Muscle layer of colon (tissue), 2 donors: Measurements from ENCODE around the gene AK8.

Experiments
- H3K27ac ChIP-seq: one replicate; pipeline ENCODE4 v1.7.0; 2013; ENCODE audit warnings: low read depth, mild to moderate bottlenecking, low read length, moderate library complexity
- H3K27me3 ChIP-seq, 2 donors: one replicate each; pipeline ENCODE4 v1.7.0; 2013; ENCODE audit warnings: low read length in 2 of 2, mild to moderate bottlenecking in 2 of 2; ENCODE audit not compliant: insufficient read depth in 2 of 2, control insufficient read depth in 1 of 2
- H3K36me3 ChIP-seq: one replicate; pipeline ENCODE4 v1.7.0; 2013; ENCODE audit warnings: mild to moderate bottlenecking, low read length; ENCODE audit not compliant: insufficient read depth
- H3K4me1 ChIP-seq: one replicate; pipeline ENCODE4 v1.7.0; 2013; ENCODE audit warnings: mild to moderate bottlenecking, low read length; ENCODE audit not compliant: insufficient read depth
- H3K4me3 ChIP-seq, 2 donors: one replicate each; pipeline ENCODE4 v1.7.0; 2013; ENCODE audit warnings: low read length in 2 of 2, low read depth in 1 of 2, mild to moderate bottlenecking in 1 of 2, moderate library complexity in 1 of 2
- H3K9ac ChIP-seq: one replicate; pipeline ENCODE4 v1.7.0; 2013; ENCODE audit warnings: low read length
- H3K9me3 ChIP-seq: one replicate; pipeline ENCODE4 v1.7.0; 2013; ENCODE audit warnings: mild to moderate bottlenecking, low read length
- donor health status: abdominal sarcoma.
- donor health status: Adenocarcinoma of cecum.

AK8 gene

DNA sequence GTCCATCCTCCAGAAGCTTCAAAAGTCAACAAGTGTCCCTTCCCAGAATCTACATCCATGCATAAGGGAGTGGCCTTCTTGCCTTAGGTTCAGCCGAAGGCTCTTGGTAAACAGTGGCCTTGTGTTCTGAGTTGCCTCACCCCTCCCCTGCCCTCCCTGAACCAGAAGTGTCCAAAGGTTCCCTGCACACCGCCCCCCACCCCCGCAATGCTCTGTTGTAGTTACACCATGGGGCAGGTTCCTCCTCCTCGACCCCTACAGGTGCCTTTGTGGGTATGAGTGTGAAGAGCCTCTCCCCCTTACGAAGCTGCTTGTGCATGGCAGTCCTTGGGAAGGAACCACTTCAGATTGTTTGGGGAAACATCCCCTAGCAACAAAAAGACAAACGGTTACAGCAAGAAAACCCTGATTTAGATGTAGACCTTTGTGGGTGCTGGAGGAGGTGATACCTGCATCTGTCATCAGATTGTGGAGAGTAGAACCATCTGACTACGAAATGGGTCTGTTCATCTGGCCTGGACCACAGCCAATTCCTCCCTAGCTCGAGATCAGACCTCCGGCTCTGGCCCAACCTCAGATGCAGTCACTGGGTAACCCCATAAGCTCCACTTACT, 7.7 kb upstream of the AK8 start:
- no peaks in the 10 kb centered on the region for H3K9me3 ChIP-seq
- no peaks in the 10 kb centered on the region for H3K27me3 ChIP-seq
- no peaks in the 10 kb centered on the region for H3K4me1 ChIP-seq
- no peak overlapping the region for H3K9ac ChIP-seq
- peaks cover 21% of the 10 kb centered on the region for H3K36me3 ChIP-seq
- no peak overlapping the region for H3K27ac ChIP-seq
- H3K4me3 ChIP-seq = no peak overlapping the region

DNA sequence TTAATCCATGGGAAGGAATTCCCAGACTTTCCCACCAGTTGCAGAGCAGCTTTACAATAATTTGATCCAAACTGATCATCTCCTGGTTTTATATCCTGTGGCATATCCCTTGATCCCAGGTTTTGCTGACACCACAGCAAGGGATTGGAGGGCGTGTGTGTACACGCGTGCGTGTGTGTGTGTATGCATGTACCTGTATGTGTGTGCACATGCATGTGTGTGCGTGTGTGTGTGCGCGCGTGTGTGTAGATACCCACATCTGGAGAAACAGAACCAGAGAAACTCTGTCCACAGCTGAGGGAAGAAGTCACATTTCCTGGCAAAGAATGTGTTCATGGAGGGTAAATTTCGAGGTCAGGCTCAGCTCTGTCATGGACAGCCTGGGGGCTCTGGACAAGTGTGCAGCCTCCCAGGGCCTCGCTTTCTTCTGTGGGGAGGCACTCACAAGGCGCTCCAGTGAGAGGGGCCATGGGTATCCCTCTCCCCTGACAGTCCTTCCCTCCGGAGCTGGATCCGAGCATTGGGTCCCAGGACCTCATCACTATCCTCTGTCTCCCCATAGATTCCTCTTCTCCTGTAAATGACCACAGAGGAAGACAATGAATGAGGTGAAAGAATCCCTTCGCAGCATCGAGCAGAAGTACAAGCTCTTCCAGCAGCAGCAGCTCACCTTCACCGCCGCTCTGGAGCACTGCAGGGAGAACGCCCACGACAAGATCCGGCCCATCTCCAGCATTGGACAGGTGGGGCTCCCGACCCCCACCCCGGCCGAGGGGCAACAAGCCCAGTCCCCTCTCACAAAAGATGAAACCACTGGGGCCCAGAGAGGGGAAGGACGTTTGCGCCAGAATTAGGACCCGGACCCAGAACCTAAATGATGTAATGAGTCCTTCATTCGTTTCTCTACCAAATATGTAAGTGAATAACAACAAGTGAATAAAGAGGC, 5.5 kb upstream of the AK8 start:
- Histone ChIP-seq H3K4me1 (no peaks in the 10 kb centered on the region), H3K27ac (no peak overlapping the region), H3K27me3 (no peaks in the 10 kb centered on the region), H3K36me3 (peaks cover 21% of the 10 kb centered on the region), H3K9me3 (no peaks in the 10 kb centered on the region), H3K4me3 (no peak overlapping the region), H3K9ac (no peak overlapping the region)

DNA sequence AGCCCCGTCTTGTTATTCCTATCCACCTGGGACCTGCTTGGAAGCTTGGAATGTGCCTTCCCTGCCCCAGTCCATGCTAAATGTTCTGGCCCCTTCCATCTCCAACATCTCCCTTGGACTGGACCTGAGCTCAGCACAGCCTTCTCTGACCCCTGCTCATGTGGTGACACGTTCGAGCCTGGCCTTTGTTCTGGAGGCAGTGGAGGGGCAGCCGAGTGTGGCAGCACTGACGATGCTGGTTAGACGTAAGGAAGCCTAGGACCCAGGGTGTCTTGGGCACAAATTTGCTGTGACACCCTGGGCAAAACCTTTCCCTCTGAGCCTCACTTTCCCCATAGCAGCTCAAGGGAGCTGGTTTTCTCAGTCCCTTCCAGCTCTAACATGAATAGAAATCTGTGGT, 4.5 kb upstream of the AK8 start:
- Histone ChIP-seq H3K4me3 (no peak overlapping the region), H3K36me3 (peaks cover 13% of the 10 kb centered on the region), H3K27me3 (no peaks in the 10 kb centered on the region), H3K9me3 (no peaks in the 10 kb centered on the region), H3K9ac (no peak overlapping the region), H3K27ac (no peak overlapping the region), H3K4me1 (no peaks in the 10 kb centered on the region)

DNA sequence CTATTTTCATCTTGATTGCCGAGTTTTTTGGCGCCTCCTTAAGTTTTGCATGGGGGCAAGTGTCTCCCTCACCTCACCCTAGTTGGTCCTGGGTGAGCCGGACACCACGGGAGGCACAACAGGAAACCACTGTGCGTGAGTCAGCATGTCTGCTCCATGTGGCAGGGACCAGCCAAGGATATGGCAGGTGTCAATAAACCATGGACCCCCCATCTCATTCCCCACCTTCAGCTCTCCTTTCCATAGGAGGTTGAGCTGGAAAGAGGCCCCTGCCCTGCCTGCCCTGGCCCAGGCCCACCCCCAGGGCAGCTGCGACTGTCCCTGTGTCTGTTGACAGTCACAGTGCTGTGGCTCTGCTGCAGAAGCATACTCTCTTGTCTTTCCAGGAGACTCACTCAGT, 3.7 kb upstream of the AK8 start:
- no peak overlapping the region for H3K27ac ChIP-seq
- H3K4me3 ChIP-seq = no peak overlapping the region
- H3K9ac ChIP-seq = no peak overlapping the region
- H3K36me3 ChIP-seq = peaks cover 8% of the 10 kb centered on the region
- H3K9me3 ChIP-seq = no peaks in the 10 kb centered on the region
- H3K4me1 ChIP-seq = no peaks in the 10 kb centered on the region
- H3K27me3 ChIP-seq = no peaks in the 10 kb centered on the region

DNA sequence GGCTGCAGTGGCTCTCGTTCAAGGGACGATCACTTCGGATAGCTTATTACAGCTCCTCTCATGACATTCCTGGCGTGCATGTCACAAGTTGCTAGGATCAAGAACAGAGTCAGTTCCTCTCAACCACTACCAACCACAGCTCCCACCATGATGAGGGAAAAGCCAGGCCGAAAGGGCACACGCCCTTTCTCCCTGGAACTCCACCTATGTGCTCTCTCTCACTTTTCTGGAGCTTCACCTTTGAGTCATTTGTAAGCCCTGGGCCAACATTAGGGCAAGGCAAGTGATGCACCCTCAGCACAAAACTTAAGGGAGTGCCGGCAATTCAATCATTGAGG, 2.2 kb upstream of the AK8 start:
- no peaks in the 10 kb centered on the region for H3K36me3 ChIP-seq
- no peak overlapping the region for H3K4me3 ChIP-seq
- H3K27me3 ChIP-seq = no peaks in the 10 kb centered on the region
- H3K9me3 ChIP-seq = no peaks in the 10 kb centered on the region
- H3K9ac ChIP-seq = no peak overlapping the region
- H3K27ac ChIP-seq = no peak overlapping the region
- no peaks in the 10 kb centered on the region for H3K4me1 ChIP-seq

DNA sequence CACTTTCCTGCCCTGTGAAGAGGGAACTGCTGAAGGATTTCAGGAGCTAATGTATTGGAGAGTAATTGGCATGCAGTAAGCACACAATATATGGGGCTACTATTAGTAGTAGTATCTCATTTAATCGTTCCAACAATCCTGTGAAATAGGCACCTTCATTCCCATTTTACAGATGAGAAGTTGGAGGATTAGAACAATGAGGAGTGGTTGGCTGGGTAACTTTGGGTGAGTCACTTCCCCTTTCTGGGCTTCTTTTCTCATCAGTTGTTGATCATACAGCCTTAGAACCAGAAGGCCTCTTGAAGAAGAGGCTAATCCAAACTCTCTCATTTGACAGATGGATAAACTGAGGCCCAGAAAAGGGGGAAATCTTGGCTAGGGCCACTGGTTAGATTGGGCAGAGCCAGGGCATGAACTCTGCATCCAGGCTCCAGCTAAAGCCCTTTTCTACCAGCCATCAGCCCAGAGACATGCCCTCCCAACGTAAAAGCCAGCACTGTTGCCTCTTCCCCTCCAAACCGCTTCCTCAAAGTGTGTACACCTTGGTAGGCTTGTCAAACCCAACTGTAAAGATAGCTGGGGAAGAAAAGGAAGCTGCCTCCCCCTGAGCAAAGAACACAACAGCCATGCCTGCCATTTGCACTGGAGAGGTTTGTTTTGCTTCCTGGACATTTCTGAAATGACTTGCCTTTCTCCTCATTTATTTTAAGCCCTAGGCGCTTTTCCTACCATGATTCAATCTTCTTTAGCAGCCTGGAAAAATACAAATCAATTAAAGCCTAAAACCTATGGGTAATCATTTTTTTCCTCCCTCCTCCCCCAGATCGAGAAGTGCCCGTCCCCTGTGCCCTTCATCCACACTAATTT, 1.6 kb upstream of the AK8 start:
- Histone ChIP-seq H3K27me3 (no peaks in the 10 kb centered on the region), H3K9me3 (no peaks in the 10 kb centered on the region), H3K36me3 (no peaks in the 10 kb centered on the region), H3K27ac (peak overlapping the region; percentile 60), H3K4me1 (no peaks in the 10 kb centered on the region), H3K9ac (peak overlapping the region; percentile 95), H3K4me3 (peak overlapping the region in 1 of 2 donors; percentile 94)

DNA sequence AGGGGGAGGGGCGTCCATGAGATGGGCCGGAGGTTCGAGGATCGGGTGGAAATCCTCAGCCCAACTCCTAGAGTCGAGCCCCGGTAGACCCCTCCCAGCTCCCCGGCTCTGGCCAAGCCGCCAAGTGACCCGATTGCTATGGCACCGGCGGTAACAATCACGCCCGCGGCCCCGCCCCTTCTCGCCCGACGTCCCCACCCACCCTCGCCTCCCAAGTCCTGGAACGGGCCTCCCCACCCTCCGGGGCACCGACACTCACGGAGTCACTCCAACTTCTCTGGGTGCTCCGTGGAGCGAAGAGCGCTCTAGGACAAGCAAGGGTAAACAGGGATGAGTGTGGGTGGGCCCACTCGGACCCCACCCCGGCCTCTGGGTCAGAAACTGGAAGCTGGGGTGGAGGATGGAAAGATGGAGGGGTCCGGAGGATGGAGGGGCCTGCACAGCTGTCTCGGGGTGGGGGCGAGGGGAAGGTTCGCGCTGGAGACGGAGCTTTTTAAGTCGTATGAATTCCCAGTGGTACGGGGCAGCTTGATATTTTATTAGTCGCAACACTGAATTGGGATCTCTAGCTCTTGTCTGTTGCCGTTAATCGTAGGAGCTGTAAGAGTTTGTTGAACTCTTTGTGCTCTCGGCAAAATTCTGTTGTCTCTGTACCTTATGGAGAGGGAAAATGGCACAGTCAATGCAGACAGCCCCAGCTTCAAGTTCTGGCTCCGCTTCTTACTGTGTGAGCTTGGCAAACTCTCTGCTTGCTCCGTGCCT, 792 bp upstream of the AK8 start, which contains the start of gene SPACA9:
Gene SPACA9 (plus strand): TSS at position 204 of the 762 bp plus-strand sequence. CDS start 5,050 bp downstream, outside the sequence.
- H3K4me3 ChIP-seq = peak within 1 kb of the TSS; percentile 94 to 100
- H3K27me3 ChIP-seq = no peaks in the 10 kb centered on the region
- H3K27ac ChIP-seq = peak within 1 kb of the TSS; percentile 89
- no peaks in the 10 kb centered on the region for H3K36me3 ChIP-seq
- H3K4me1 ChIP-seq = no peaks in the 10 kb centered on the region
- no peaks in the 10 kb centered on the region for H3K9me3 ChIP-seq
- peak within 1 kb of the TSS; percentile 95 for H3K9ac ChIP-seq

DNA sequence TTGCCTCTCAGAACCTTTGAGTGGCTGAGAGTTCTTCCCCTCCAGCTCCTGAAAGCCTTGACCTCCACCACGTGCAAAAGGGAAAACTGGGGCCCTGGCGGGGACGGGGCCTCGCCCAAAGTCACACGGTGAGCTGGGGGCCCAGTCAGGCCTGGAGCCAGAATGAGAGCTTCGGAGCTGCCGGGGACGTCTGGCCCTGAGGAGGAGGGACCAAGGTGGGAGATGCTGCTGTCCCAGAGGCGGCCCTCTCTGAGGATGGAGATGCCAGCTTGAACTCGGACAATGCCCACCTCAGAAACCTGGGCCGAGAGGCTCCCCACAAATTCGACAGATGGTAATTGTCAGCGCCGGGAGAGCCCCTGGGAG, 643 bp downstream of the AK8 start:
- Histone ChIP-seq H3K4me3 (peak overlapping the region; percentile 94 to 100), H3K9ac (peak overlapping the region; percentile 27), H3K27me3 (no peaks in the 10 kb centered on the region)

DNA sequence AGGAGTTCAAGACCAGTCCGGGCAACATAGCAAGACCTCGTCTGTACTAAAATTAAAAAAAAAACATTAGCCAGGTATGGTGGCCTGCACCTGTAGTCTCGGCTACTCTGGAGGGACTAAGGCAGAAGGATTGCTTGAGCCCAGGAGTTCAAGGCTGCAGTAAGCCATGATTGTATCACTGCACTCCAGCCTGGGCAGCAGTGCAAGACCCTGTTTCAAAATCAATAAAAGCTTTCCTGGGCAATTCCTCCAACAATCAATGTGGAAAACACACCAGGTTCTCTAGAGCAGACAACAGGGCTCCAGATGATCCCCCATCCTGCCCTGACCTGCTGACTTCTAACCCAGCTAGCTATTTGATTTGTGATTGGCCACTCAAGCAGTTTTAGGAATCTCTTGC, 1.2 kb downstream of the AK8 start:
- H3K4me3 ChIP-seq = no peak overlapping the region

More for the DNA sequence above, 643 bp downstream of the AK8 start:
- Histone ChIP-seq H3K9me3 (no peaks in the 10 kb centered on the region), H3K27ac (peak overlapping the region; percentile 89), H3K4me1 (no peaks in the 10 kb centered on the region), H3K36me3 (no peaks in the 10 kb centered on the region)

DNA sequence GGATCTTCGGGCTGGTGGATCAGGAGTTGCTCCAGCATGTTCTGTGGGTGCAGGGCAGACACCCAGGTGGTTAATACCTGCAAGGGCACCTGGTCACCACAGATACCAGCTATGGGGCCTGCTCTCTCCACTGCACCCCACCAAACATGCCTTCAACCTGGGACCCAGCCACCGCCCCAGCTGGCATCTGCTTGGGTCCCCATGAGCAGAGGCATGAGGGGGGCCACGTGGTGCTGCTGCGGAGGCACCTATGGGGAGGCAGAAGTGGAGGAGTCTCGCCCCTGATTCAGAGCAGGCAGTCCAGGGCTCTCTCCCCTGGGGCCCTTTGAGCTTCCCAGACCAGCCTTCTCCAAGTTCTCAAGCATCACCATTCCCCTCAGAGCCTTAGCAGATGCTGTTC, 2.9 kb downstream of the AK8 start:
- H3K36me3 ChIP-seq = no peaks in the 10 kb centered on the region
- H3K27ac ChIP-seq = no peak overlapping the region
- no peak overlapping the region for H3K4me3 ChIP-seq
- H3K9ac ChIP-seq = no peak overlapping the region
- H3K27me3 ChIP-seq = no peaks in the 10 kb centered on the region
- H3K9me3 ChIP-seq = no peaks in the 10 kb centered on the region
- H3K4me1 ChIP-seq = peaks cover 8% of the 10 kb centered on the region

More for the DNA sequence above, 1.2 kb downstream of the AK8 start:
- no peaks in the 10 kb centered on the region for H3K36me3 ChIP-seq
- H3K9me3 ChIP-seq = no peaks in the 10 kb centered on the region
- H3K4me1 ChIP-seq = no peaks in the 10 kb centered on the region
- no peaks in the 10 kb centered on the region for H3K27me3 ChIP-seq
- no peak overlapping the region for H3K27ac ChIP-seq
- no peak overlapping the region for H3K9ac ChIP-seq

DNA sequence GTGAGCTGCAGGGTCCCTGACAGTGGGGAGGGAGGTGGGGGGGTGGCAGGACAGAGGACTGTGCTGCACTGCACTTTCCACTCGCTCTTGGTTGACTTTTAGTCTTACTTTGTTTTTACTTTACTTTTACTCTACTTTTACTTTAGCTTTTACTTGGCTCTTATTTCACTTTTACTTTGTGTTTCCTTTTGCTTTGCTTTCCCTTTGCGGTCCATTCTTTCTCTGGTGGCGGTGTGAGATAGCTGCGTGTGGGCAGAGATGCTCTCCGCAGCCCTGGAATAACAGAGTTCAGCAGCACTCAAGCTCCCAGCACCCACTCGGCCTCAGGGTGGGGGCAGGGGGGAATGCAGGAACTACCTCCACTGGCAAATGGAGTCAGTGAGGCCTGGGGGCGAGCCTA, 4.7 kb downstream of the AK8 start:
- H3K27me3 ChIP-seq = no peaks in the 10 kb centered on the region

More for the DNA sequence above, 4.7 kb downstream of the AK8 start:
- H3K36me3 ChIP-seq = no peaks in the 10 kb centered on the region
- H3K9me3 ChIP-seq = no peaks in the 10 kb centered on the region
- H3K4me3 ChIP-seq = no peak overlapping the region
- H3K27ac ChIP-seq = no peak overlapping the region
- peaks cover 12% of the 10 kb centered on the region for H3K4me1 ChIP-seq
- H3K9ac ChIP-seq = no peak overlapping the region
